Right ventricle myocardium inferior (tissue), 1 donor: Measurements from ENCODE around the gene GOLPH3. TPM values are rescaled to one million over a fixed set of nuclear protein-coding genes. Genes with fewer than 3 reads are reported as not detected.
"Not testable (repeated sequence)": the region's sequence is repeated elsewhere in the genome, so short reads cannot be mapped to it uniquely, and the experiment has no call there.

ENCODE experiments used
- ATAC-seq: fragments of 200-7000 bp; cut with Tn5 transposase; one replicate; pipeline ENCODE4 v1.9.1; 2020; ENCODE audit warnings: mild to moderate bottlenecking, moderate library complexity
- DNase-seq: peaks from one replicate; pipeline ENCODE4 v3.0.0; 2021; ENCODE audit errors: missing footprints
- intact Hi-C: fragments of 100-400 bp; cut with DNase I; formaldehyde crosslinking; loops from one replicate; pipeline ENCODE4 v1.11.0; 2022
- total RNA-seq: library from RNA; stranded (reverse); fragmentation: NEBNext Ultra II Directional; extraction: Animal tissue kit (Norgen Biotek cat#: 25700); gene quantifications from one replicate; pipeline ENCODE4 v1.2.1, GENCODE V29; 2021
- donor health status: DM: no; HTN: yes; CAD: no; lungs with severe emphysema.

GOLPH3 gene
- total RNA-seq, 1 donor from 2014 or later, result 42.3 TPM

GRCh38 chr5:32089146-32090000 lies 84.7 kb downstream of the GOLPH3 start:
- DNase-seq, result no peak
- ATAC-seq, result no peak
- intact Hi-C loops, result no loop called here

GRCh38 chr5:32088214-32088613 lies 85.9 kb downstream of the GOLPH3 start:
- no peak for DNase-seq
- intact Hi-C loops, result no loop called here
- ATAC-seq, result no peak

GRCh38 chr5:32087086-32088082 lies 86.7 kb downstream of the GOLPH3 start:
- intact Hi-C loops, result no loop called here
- no peak for DNase-seq

GRCh38 chr5:32083981-32084430 lies 90.1 kb downstream of the GOLPH3 start:
- DNase-seq, result no peak
- intact Hi-C loops, result no loop called here

More at GRCh38 chr5:32087086-32088082, 86.7 kb downstream of the GOLPH3 start:
- ATAC-seq, result no peak

GRCh38 chr5:32082701-32083100 lies 91.4 kb downstream of the GOLPH3 start:
- ATAC-seq (no peak), DNase-seq (no peak)
- intact Hi-C loops, result no loop called here

More at GRCh38 chr5:32083981-32084430, 90.1 kb downstream of the GOLPH3 start:
- peak; percentile 76 for ATAC-seq

- ATAC-seq, intact Hi-C loops, DNase-seq: not testable (repeated sequence)
These were observed 93.6 kb downstream of the GOLPH3 start for GRCh38 chr5:32080565-32080964.

GRCh38 chr5:32078855-32079254 lies 95.3 kb downstream of the GOLPH3 start:
- not testable (repeated sequence) for ATAC-seq, DNase-seq

GRCh38 chr5:32076699-32077695 lies 97.1 kb downstream of the GOLPH3 start:
- DNase-seq (no peak), ATAC-seq (peak; percentile 76)
- intact Hi-C loops, result loop anchor here (1.0 to 5.0 kb wide), 4 partner anchors 49 to 495 kb away; no protein-coding TSS in a partner anchor

More at GRCh38 chr5:32078855-32079254, 95.3 kb downstream of the GOLPH3 start:
- intact Hi-C loops, result loop anchor here (5.0 kb wide), 2 partner anchors 152 to 497 kb away; no protein-coding TSS in a partner anchor

Other genes with a start within 250 kb of the GOLPH3 start
- gene MTMR12, start 138.6 kb upstream of the GOLPH3 start, total RNA-seq, result 18.7 TPM